H1 (cell line): ENCODE data around the gene UBE2O. TPM values are rescaled to one million over a fixed set of nuclear protein-coding genes. Genes with fewer than 3 reads are reported as not detected.

Experiments
- CTCF ChIA-PET: fragments of 300-600 bp; sonication (Branson Sonifier 250); formaldehyde crosslinking; loops from one replicate; lab custom pipeline; 2021; ENCODE audit not compliant: partially characterized antibody; lab: Charles Lee
- POLR2A ChIA-PET: fragments of 300-600 bp; sonication (Branson Sonifier 250); formaldehyde crosslinking; loops from one replicate; lab custom pipeline; 2021; ENCODE audit warnings: inconsistent platforms; ENCODE audit not compliant: partially characterized antibody; lab: Charles Lee
- DNase-seq, 2 experiments: peaks; one replicate each; pipeline versions ENCODE4 v3.0.0 to v3.0.0-alpha.2; 2010 to 2022; ENCODE audit warnings: low spot score in 2 of 2, low read depth in 1 of 2, mixed read lengths in 1 of 2
- FAIRE-seq: peaks from 2 replicates; lab custom pipeline; 2011; peaks lifted over from hg19 to GRCh38; lab: Jason Lieb, UNC
- H2AFZ ChIP-seq: 2 replicates; pipeline ENCODE4 v1.8.1; 2012; ENCODE audit warnings: low read length, inconsistent platforms
- H2AK5ac ChIP-seq: 2 replicates; pipeline ENCODE4 v1.6.1; 2013; ENCODE audit warnings: low read depth, low read length
- H2BK120ac ChIP-seq: replicated peaks from 2 replicates; pipeline ENCODE3; 2013; ENCODE audit warnings: low read depth, low read length, inconsistent platforms
- H2BK12ac ChIP-seq: 2 replicates; pipeline ENCODE4 v1.6.1; 2013; ENCODE audit warnings: low read depth, low read length
- H2BK15ac ChIP-seq: 2 replicates; pipeline ENCODE4 v1.6.1; 2013; ENCODE audit warnings: low read length
- H2BK20ac ChIP-seq: 2 replicates; pipeline ENCODE4 v1.6.1; 2013; ENCODE audit warnings: low read length
- H2BK5ac ChIP-seq: 2 replicates; pipeline ENCODE4 v1.6.1; 2013; ENCODE audit warnings: low read depth, low read length
- H3K14ac ChIP-seq: 2 replicates; pipeline ENCODE4 v1.6.1; 2013; ENCODE audit warnings: inconsistent platforms; ENCODE audit not compliant: insufficient read length
- H3K18ac ChIP-seq: 2 replicates; pipeline ENCODE4 v1.6.1; 2013; ENCODE audit warnings: low read length; ENCODE audit errors: extremely low read depth
- H3K23ac ChIP-seq: 2 replicates; pipeline ENCODE4 v1.6.1; 2013; ENCODE audit warnings: inconsistent platforms; ENCODE audit not compliant: insufficient read length
- H3K23me2 ChIP-seq: 2 replicates; pipeline ENCODE4 v1.6.1; 2013; ENCODE audit warnings: low read depth, low read length
- H3K27ac ChIP-seq: 2 replicates; pipeline ENCODE4 v1.6.1; 2011; ENCODE audit warnings: low read depth, low read length, inconsistent platforms
- H3K27me3 ChIP-seq, 4 experiments: replicated peaks in 1 of 4; 1 replicate in 1 of 4; 2 replicates in 3 of 4; pipeline versions ENCODE4 v1.6.1 to v1.8.1; 2011 to 2013; ENCODE audit warnings: low read length in 3 of 4, mild to moderate bottlenecking in 3 of 4, inconsistent platforms in 2 of 4, mixed read lengths in 2 of 4, moderate library complexity in 1 of 4; ENCODE audit not compliant: control insufficient read depth in 3 of 4, insufficient read depth in 3 of 4; ENCODE audit errors: extremely low read depth in 1 of 4
- H3K36me3 ChIP-seq, 4 experiments: 2 replicates each; pipeline versions ENCODE4 v1.6.1 to v1.8.1; 2011 to 2013; ENCODE audit warnings: mild to moderate bottlenecking in 4 of 4, low read length in 3 of 4, moderate library complexity in 2 of 4, control low read depth in 1 of 4, inconsistent platforms in 1 of 4; ENCODE audit not compliant: insufficient read depth in 4 of 4, control insufficient read depth in 2 of 4
- H3K4ac ChIP-seq: replicated peaks from 2 replicates; pipeline ENCODE3; 2013; ENCODE audit warnings: low read length, low read depth, mixed read lengths, inconsistent platforms; ENCODE audit not compliant: insufficient read length
- H3K4me1 ChIP-seq, 4 experiments: replicated peaks in 1 of 4; 1 replicate in 1 of 4; 2 replicates in 3 of 4; pipeline versions ENCODE4 v1.6.1 to v1.8.1; 2011 to 2013; ENCODE audit warnings: low read length in 3 of 4, inconsistent platforms in 2 of 4, mixed read lengths in 1 of 4; ENCODE audit not compliant: insufficient read depth in 4 of 4, control insufficient read depth in 3 of 4
- H3K4me2 ChIP-seq, 2 experiments: 2 replicates each; pipeline versions ENCODE4 v1.6.1 to v1.8.1; 2011 to 2013; ENCODE audit warnings: low read depth in 2 of 2, low read length in 2 of 2, control low read depth in 1 of 2, inconsistent platforms in 1 of 2, mild to moderate bottlenecking in 1 of 2; ENCODE audit not compliant: insufficient read depth in 1 of 2
- H3K4me3 ChIP-seq, 4 experiments: fragments of 200-600, 300-600 bp in 1 of 4; sonication (generic), shearing (Covaris generic), sonication (Bioruptor Twin) in 1 of 4; 2 replicates each; pipeline versions ENCODE4 v1.5.1 to v1.8.1; 2011 to 2016; ENCODE audit warnings: low read length in 4 of 4, low read depth in 3 of 4, control low read depth in 2 of 4, inconsistent platforms in 2 of 4, mild to moderate bottlenecking in 2 of 4, mixed read lengths in 1 of 4, moderate library complexity in 1 of 4; ENCODE audit not compliant: insufficient read depth in 2 of 4; ENCODE audit errors: extremely low read depth in 1 of 4
- H3K56ac ChIP-seq: replicated peaks from 2 replicates; pipeline ENCODE3; 2013; ENCODE audit warnings: low read depth, mild to moderate bottlenecking, mixed read lengths, low read length, inconsistent platforms; ENCODE audit not compliant: insufficient read length
- H3K79me1 ChIP-seq: 2 replicates; pipeline ENCODE4 v1.6.1; 2013; ENCODE audit warnings: low read depth, low read length, control low read depth
- H3K79me2 ChIP-seq, 2 experiments: 2 replicates each; pipeline versions ENCODE4 v1.6.1 to v1.8.1; 2012 to 2013; ENCODE audit warnings: low read length in 2 of 2, mild to moderate bottlenecking in 2 of 2, inconsistent platforms in 1 of 2; ENCODE audit not compliant: insufficient read depth in 2 of 2, control insufficient read depth in 1 of 2
- H3K9ac ChIP-seq, 4 experiments: replicated peaks in 1 of 4; 1 replicate in 1 of 4; 2 replicates in 3 of 4; pipeline versions ENCODE4 v1.6.1 to v1.8.1; 2011 to 2013; ENCODE audit warnings: low read depth in 3 of 4, low read length in 3 of 4, control low read depth in 2 of 4, mild to moderate bottlenecking in 2 of 4, moderate library complexity in 2 of 4, inconsistent platforms in 1 of 4; ENCODE audit errors: extremely low read depth in 1 of 4
- H3K9me3 ChIP-seq, 2 experiments: 2 replicates each; pipeline versions ENCODE4 v1.6.1 to v1.8.1; 2012 to 2013; ENCODE audit warnings: mild to moderate bottlenecking in 2 of 2, moderate library complexity in 2 of 2, control low read depth in 1 of 2, inconsistent platforms in 1 of 2, low read depth in 1 of 2, low read length in 1 of 2, mixed read lengths in 1 of 2; ENCODE audit not compliant: insufficient read depth in 2 of 2
- H4K20me1 ChIP-seq, 2 experiments: replicated peaks in 1 of 2; 2 replicates each; pipeline versions ENCODE3 to v1.8.1; 2011 to 2013; ENCODE audit warnings: inconsistent platforms in 2 of 2, low read length in 2 of 2, mild to moderate bottlenecking in 1 of 2; ENCODE audit not compliant: insufficient read depth in 2 of 2, control insufficient read depth in 1 of 2
- H4K5ac ChIP-seq: 2 replicates; pipeline ENCODE4 v1.6.1; 2013; ENCODE audit warnings: low read length, low read depth, mixed read lengths, inconsistent platforms; ENCODE audit not compliant: insufficient read length
- H4K8ac ChIP-seq: 2 replicates; pipeline ENCODE4 v1.8.0; 2013; ENCODE audit warnings: mild to moderate bottlenecking, moderate library complexity, low read length, inconsistent platforms; ENCODE audit not compliant: insufficient read depth; ENCODE audit errors: extremely low read depth
- H4K91ac ChIP-seq: replicated peaks from 2 replicates; pipeline ENCODE3; 2013; ENCODE audit warnings: low read length, mixed read lengths, inconsistent platforms; ENCODE audit not compliant: insufficient read length
- CEBPB ChIP-seq: IDR thresholded peaks from 2 replicates; pipeline ENCODE4 v1.6.1; 2012; ENCODE audit warnings: low read depth, low read length
- HDAC6 ChIP-seq: IDR thresholded peaks from one replicate; pipeline ENCODE4 v1.7.1; 2012; ENCODE audit warnings: low read depth, mild to moderate bottlenecking, inconsistent platforms, low read length, moderate library complexity
- KDM5A ChIP-seq: fragments of 200-600 bp; IDR thresholded peaks from 2 replicates; pipeline ENCODE4 v1.7.1; 2012; ENCODE audit warnings: mild to moderate bottlenecking, low read length, inconsistent platforms, mixed read lengths
- SP1 ChIP-seq: IDR thresholded peaks from 2 replicates; pipeline ENCODE4 v1.6.1; 2011; ENCODE audit warnings: low read depth, low read length
- TAF7 ChIP-seq: optimal IDR thresholded peaks from 2 replicates; pipeline ENCODE3; 2011; ENCODE audit warnings: low read depth, mild to moderate bottlenecking, inconsistent platforms, low read length, moderate library complexity, borderline replicate concordance
- TBP ChIP-seq: IDR thresholded peaks from 2 replicates; pipeline ENCODE4 v1.6.1; 2011; ENCODE audit warnings: low read depth, low read length, improper control_type of control experiment
- TEAD4 ChIP-seq: IDR thresholded peaks from 2 replicates; pipeline ENCODE4 v1.6.1; 2012; ENCODE audit warnings: low read depth, low read length, inconsistent platforms, mixed read lengths
- USF2 ChIP-seq: IDR thresholded peaks from 2 replicates; pipeline ENCODE4 v1.6.1; 2011; ENCODE audit warnings: low read length, improper control_type of control experiment
- WGBS, 2 experiments: shearing (Covaris generic) in 1 of 2; methylation state at CpG; one replicate each; pipeline versions ENCODE4 v1.1.6 to v1.1.7; 2013 to 2015; ENCODE audit warnings: low lambda C conversion rate in 2 of 2, mixed read lengths in 2 of 2, inconsistent platforms in 1 of 2, low coverage in 1 of 2, missing lambda C conversion rate in 1 of 2; ENCODE audit not compliant: insufficient replicate concordance in 2 of 2, insufficient coverage in 1 of 2, insufficient read length in 1 of 2; ENCODE audit errors: extremely low coverage in 1 of 2, missing lambda C conversion rate in 1 of 2; 5-methylcytosine and 5-hydroxymethylcytosine counted together
- polyA plus RNA-seq, 7 experiments: library from polyadenylated mRNA; depleted of rRNA in 3 of 7; stranded (reverse) in 5 of 7; unstranded in 2 of 7; fragments of >200 nt in 5 of 7; fragments of 200-250 nt in 2 of 7; gene quantifications; 1 replicate in 5 of 7; 2 replicates in 1 of 7; 4 replicates in 1 of 7; pipeline versions ENCODE4 v1.2.1 to v1.2.3, GENCODE V29; 2011 to 2013; ENCODE audit warnings: missing spikeins in 2 of 7, mixed read lengths in 2 of 7
- total RNA-seq: library from RNA; stranded (reverse); fragmentation: NEBNext Ultra II Directional; extraction: Animal tissue kit (Norgen Biotek cat#: 25700); gene quantifications from 2 replicates; pipeline ENCODE4 v1.2.1, GENCODE V29; 2021
- TF ChIP-seq, protein P1 (sequence below): IDR thresholded peaks from 2 replicates; pipeline ENCODE4 v1.6.1; 2012; ENCODE audit warnings: low read length, inconsistent platforms

Gene UBE2O
- total and polyA plus RNA-seq, 2 of the 8 experiments (the other 6 are each of a cell fraction or from before 2014, with no cell fraction given) = 24.4 to 63.0 TPM

DNA sequence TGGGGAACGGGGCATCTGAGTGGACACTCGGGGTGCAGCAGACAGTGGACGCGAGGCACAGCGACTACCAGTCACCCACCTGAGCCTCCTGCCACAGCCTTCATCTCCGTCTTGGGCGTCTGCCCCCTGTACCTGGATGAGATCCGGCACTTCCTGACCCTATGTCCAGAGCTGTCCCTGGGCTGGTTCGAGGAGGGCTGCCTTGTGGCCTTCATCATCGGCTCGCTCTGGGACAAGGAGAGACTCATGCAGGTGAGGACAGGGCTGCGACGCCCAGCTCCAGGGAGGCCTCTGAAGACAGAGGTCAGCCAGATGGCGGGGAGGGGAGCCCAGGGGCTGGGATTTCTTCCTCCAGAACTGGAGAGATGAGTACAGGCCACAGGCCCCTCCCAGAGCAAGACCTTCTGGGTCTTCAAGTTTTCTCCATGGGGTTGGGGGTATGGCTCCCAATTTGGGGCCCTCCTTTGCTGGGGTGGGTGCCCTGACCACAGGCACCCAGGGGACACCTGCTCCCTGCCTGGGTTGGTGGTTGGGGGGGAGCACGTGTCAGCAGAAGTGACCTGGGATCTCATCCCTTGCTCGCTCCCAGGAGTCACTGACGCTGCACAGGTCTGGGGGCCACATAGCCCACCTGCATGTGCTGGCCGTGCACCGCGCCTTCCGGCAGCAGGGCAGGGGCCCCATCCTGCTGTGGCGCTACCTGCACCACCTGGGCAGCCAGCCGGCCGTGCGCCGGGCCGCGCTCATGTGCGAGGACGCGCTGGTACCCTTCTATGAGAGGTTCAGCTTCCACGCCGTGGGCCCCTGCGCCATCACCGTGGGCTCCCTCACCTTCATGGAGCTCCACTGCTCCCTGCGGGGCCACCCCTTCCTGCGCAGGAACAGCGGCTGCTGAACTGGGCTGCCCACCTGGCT lies 16.4 kb upstream of the UBE2O start:
- Histone ChIP-seq H2AFZ (no peak overlapping the region), H3K36me3 (peaks cover 0 to 10% (median 0%) of the 10 kb centered on the region in 4 experiments; a peak in 2 of 8 replicates), H2BK15ac (no peak overlapping the region), H3K9me3 (no peaks in the 10 kb centered on the region), H3K4me2 (no peak overlapping the region), H3K27ac (no peak overlapping the region), H3K14ac (no peak overlapping the region), H2BK20ac (no peak overlapping the region), H3K79me2 (no peaks in the 10 kb centered on the region), H3K9ac (no peak overlapping the region), H4K91ac (no peak overlapping the region), H3K27me3 (no peaks in the 10 kb centered on the region), H2BK12ac (no peak overlapping the region), H3K18ac (no peak overlapping the region), H4K20me1 (peaks cover 0 to 5% of the 10 kb centered on the region in 2 experiments), H2BK5ac (no peak overlapping the region; the same call in 1 of the 2 replicates), H3K4me3 (no peak overlapping the region), H3K23me2 (no peaks in the 10 kb centered on the region), H3K79me1 (no peaks in the 10 kb centered on the region), H4K8ac (no peak overlapping the region), H2BK120ac (no peak overlapping the region), H3K4me1 (peaks cover 0 to 9% (median 0%) of the 10 kb centered on the region in 4 experiments; a peak in 2 of 7 replicates), H2AK5ac (no peak overlapping the region), H3K56ac (no peak overlapping the region), H3K4ac (no peak overlapping the region), H4K5ac (no peak overlapping the region), H3K23ac (no peak overlapping the region)
- FAIRE-seq (no peak), DNase-seq (no peak)
- 98% methylated on average over 33 of the region's 38 CpGs; no CpG with 5 or more reads in 1 of the 2 experiments for WGBS, 2 experiments
- POLR2A ChIA-PET = interaction anchor here (0.8 kb wide), 1 partner anchor 9 kb away, joined by 4 read pairs; no protein-coding TSS in a partner anchor
- CTCF ChIA-PET = interaction anchor here (1.1 to 15.6 kb wide), 6 partner anchors 8 to 63 kb away, joined by 3 to 446 read pairs (median 16); partner anchors contain the start of gene RHBDF2
- no peak for TF ChIP-seq TEAD4
- no peak for TF ChIP-seq TBP
- no peak for TF ChIP-seq TAF7
- no peak for TF ChIP-seq HDAC6
- no peak for TF ChIP-seq USF2
- TF ChIP-seq SP1 = no peak
- TF ChIP-seq, protein P1, sequence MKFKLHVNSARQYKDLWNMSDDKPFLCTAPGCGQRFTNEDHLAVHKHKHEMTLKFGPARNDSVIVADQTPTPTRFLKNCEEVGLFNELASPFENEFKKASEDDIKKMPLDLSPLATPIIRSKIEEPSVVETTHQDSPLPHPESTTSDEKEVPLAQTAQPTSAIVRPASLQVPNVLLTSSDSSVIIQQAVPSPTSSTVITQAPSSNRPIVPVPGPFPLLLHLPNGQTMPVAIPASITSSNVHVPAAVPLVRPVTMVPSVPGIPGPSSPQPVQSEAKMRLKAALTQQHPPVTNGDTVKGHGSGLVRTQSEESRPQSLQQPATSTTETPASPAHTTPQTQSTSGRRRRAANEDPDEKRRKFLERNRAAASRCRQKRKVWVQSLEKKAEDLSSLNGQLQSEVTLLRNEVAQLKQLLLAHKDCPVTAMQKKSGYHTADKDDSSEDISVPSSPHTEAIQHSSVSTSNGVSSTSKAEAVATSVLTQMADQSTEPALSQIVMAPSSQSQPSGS = no peak
- no peak for TF ChIP-seq CEBPB
- TF ChIP-seq KDM5A = no peak
